KMS-11 (cell line): ENCODE data around the gene SLC37A3.

Experiments
- H2AFZ ChIP-seq: fragments of 200-600 bp; sonication (generic); 2 replicates; pipeline ENCODE4 v1.6.1; 2016; ENCODE audit warnings: antibody characterized with exemption, mixed run types, low read depth
- H3K27ac ChIP-seq: fragments of 200-600 bp; sonication (generic); 2 replicates; pipeline ENCODE4 v1.6.1; 2016; ENCODE audit warnings: mild to moderate bottlenecking, mixed run types
- H3K27me3 ChIP-seq: fragments of 200-600 bp; sonication (generic); 2 replicates; pipeline ENCODE4 v1.6.1; 2017; ENCODE audit warnings: mild to moderate bottlenecking, low read depth, mixed run types, moderate library complexity; ENCODE audit not compliant: insufficient read depth
- H3K36me3 ChIP-seq: fragments of 200-600 bp; sonication (generic); 2 replicates; pipeline ENCODE4 v1.6.1; 2017; ENCODE audit warnings: mild to moderate bottlenecking, mixed run types; ENCODE audit not compliant: insufficient read depth
- H3K4me1 ChIP-seq: fragments of 200-600 bp; sonication (generic); 2 replicates; pipeline ENCODE4 v1.6.1; 2016; ENCODE audit warnings: mild to moderate bottlenecking, low read depth, mixed run types; ENCODE audit not compliant: poor library complexity, severe bottlenecking
- H3K4me2 ChIP-seq: fragments of 200-600 bp; sonication (generic); 2 replicates; pipeline ENCODE4 v1.7.0; 2016; ENCODE audit warnings: mild to moderate bottlenecking, mixed run types
- H3K4me3 ChIP-seq: fragments of 200-600 bp; sonication (generic); IDR thresholded peaks from 2 replicates; pipeline ENCODE4 v1.6.1; 2017; ENCODE audit warnings: low read depth, low read length, mixed read lengths; ENCODE audit not compliant: insufficient read depth
- H3K79me2 ChIP-seq: fragments of 200-600 bp; sonication (generic); 2 replicates; pipeline ENCODE4 v1.6.1; 2016; ENCODE audit warnings: low read depth, mixed run types; ENCODE audit not compliant: insufficient read depth
- H3K9ac ChIP-seq: fragments of 200-600 bp; sonication (generic); 2 replicates; pipeline ENCODE4 v1.6.1; 2016; ENCODE audit warnings: mild to moderate bottlenecking, mixed run types
- H4K20me1 ChIP-seq: fragments of 200-600 bp; sonication (generic); 2 replicates; pipeline ENCODE4 v1.6.1; 2016; ENCODE audit warnings: mild to moderate bottlenecking, mixed run types; ENCODE audit not compliant: insufficient read depth
- TF ChIP-seq, protein P1 (sequence below): fragments of 200-600 bp; sonication (generic); conservative IDR thresholded peaks from 2 replicates; pipeline ENCODE4 v1.6.1; 2017; ENCODE audit warnings: low read depth, mild to moderate bottlenecking, antibody characterized with exemption, low read length, moderate library complexity, mixed read lengths

The SLC37A3 gene

DNA sequence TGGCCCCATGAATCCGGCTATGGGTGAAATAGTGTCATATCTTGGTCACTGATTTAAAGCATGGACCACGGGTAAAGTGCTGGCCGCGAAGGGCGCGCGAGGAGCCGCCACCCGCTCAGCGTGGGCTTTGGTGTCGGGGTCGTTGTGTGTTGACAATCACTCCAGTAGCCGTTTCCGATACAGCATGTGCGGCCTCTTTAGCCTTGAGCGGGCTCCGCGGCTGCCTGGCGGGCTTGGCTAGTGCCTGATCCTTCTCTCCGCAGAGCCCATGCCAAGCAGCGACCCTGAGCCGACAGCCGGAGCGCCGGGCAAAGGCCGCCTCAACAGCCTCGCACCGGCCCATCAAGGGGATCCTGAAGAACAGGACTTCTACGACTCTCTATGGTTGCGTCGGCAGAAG is 105.9 kb downstream of the SLC37A3 start:
- no peak overlapping the region for H3K4me2 ChIP-seq
- no peaks in the 10 kb centered on the region for H3K27me3 ChIP-seq
- no peak overlapping the region for H3K4me3 ChIP-seq
- H3K4me1 ChIP-seq, result no peaks in the 10 kb centered on the region
- no peaks in the 10 kb centered on the region for H3K36me3 ChIP-seq
- no peaks in the 10 kb centered on the region for H3K79me2 ChIP-seq
- no peaks in the 10 kb centered on the region for H4K20me1 ChIP-seq
- no peak overlapping the region for H3K27ac ChIP-seq
- H3K9ac ChIP-seq, result no peak overlapping the region
- H2AFZ ChIP-seq, result no peak overlapping the region
- TF ChIP-seq, protein P1, sequence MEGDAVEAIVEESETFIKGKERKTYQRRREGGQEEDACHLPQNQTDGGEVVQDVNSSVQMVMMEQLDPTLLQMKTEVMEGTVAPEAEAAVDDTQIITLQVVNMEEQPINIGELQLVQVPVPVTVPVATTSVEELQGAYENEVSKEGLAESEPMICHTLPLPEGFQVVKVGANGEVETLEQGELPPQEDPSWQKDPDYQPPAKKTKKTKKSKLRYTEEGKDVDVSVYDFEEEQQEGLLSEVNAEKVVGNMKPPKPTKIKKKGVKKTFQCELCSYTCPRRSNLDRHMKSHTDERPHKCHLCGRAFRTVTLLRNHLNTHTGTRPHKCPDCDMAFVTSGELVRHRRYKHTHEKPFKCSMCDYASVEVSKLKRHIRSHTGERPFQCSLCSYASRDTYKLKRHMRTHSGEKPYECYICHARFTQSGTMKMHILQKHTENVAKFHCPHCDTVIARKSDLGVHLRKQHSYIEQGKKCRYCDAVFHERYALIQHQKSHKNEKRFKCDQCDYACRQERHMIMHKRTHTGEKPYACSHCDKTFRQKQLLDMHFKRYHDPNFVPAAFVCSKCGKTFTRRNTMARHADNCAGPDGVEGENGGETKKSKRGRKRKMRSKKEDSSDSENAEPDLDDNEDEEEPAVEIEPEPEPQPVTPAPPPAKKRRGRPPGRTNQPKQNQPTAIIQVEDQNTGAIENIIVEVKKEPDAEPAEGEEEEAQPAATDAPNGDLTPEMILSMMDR, result no peak

DNA sequence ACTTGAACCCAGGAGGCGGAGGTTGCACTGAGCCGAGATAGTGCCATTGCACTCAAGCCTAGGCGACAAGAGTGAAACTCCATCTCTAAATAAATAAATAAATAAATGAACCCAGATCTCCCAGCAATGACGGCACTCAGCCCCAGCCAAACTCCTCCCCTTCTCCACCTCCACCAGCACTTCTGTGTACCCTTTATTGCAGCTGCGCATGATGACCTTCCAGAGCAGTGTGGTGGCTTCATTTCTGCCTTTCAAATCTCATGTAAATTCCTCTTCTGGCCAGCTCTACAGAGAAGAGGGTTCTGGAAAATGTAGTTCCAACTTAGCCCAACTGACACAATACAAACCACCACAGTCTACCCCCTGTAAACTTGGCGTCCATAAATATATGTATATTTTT is 108.5 kb downstream of the SLC37A3 start:
- TF ChIP-seq, protein P1, result no peak
- Histone ChIP-seq H3K4me1 (no peaks in the 10 kb centered on the region), H4K20me1 (no peaks in the 10 kb centered on the region), H3K4me2 (no peak overlapping the region), H3K27ac (no peak overlapping the region), H3K9ac (no peak overlapping the region), H3K36me3 (no peaks in the 10 kb centered on the region), H2AFZ (no peak overlapping the region), H3K4me3 (no peak overlapping the region), H3K79me2 (no peaks in the 10 kb centered on the region), H3K27me3 (no peaks in the 10 kb centered on the region)

- Histone ChIP-seq H3K79me2 (no peaks in the 10 kb centered on the region), H3K4me3 (no peak overlapping the region), H3K9ac (no peak overlapping the region), H4K20me1 (no peaks in the 10 kb centered on the region), H3K27me3 (no peaks in the 10 kb centered on the region), H3K4me2 (no peak overlapping the region), H3K27ac (no peak overlapping the region), H2AFZ (no peak overlapping the region), H3K4me1 (peaks cover 7% of the 10 kb centered on the region), H3K36me3 (no peaks in the 10 kb centered on the region)
- TF ChIP-seq, protein P1, result no peak
Observed at GRCh38 chr7:140287988-140288387, 110.3 kb downstream of the SLC37A3 start.

- Histone ChIP-seq H3K27ac (no peak overlapping the region), H3K9ac (no peak overlapping the region), H3K4me3 (no peak overlapping the region), H3K27me3 (no peaks in the 10 kb centered on the region), H4K20me1 (no peaks in the 10 kb centered on the region), H3K36me3 (no peaks in the 10 kb centered on the region), H3K4me2 (no peak overlapping the region), H2AFZ (no peak overlapping the region), H3K79me2 (no peaks in the 10 kb centered on the region), H3K4me1 (peaks cover 7% of the 10 kb centered on the region)
- TF ChIP-seq, protein P1, result no peak
Observed at GRCh38 chr7:140285938-140286337, 112.4 kb downstream of the SLC37A3 start.
